CD4-positive, alpha-beta memory T cell (primary cell): ENCODE results near the gene AKT3. TPM values are rescaled to one million over a fixed set of nuclear protein-coding genes. Genes with fewer than 3 reads are reported as not detected.
A peak's percentile ranks its signal among the peaks of the same experiment; 100 is the strongest.
"Not testable (repeated sequence)": the region's sequence is repeated elsewhere in the genome, so short reads cannot be mapped to it uniquely, and the experiment has no call there.

Experiments used
- CTCF ChIA-PET: fragments of 350-600 bp; sonication (Branson Sonifier 250); formaldehyde crosslinking; loops from one replicate; lab custom pipeline; 2021; ENCODE audit warnings: inconsistent platforms; ENCODE audit not compliant: partially characterized antibody; lab: Charles Lee
- POLR2A ChIA-PET: fragments of 350-600 bp; sonication (Branson Sonifier 250); formaldehyde crosslinking; loops from one replicate; lab custom pipeline; 2021; ENCODE audit not compliant: partially characterized antibody; lab: Charles Lee
- DNase-seq, 5 donors: peaks; one replicate each; pipeline versions ENCODE4 v3.0.0 to v3.0.0-alpha.2; 2020 to 2022; ENCODE audit warnings: mixed read lengths in 1 of 5
- H3K27ac ChIP-seq: one replicate; pipeline ENCODE4 v1.7.0; 2013; ENCODE audit warnings: low read depth, low read length
- H3K27me3 ChIP-seq: 2 replicates; pipeline ENCODE4 v1.7.0; 2013; ENCODE audit warnings: mild to moderate bottlenecking, low read length, moderate library complexity; ENCODE audit not compliant: insufficient read depth
- H3K36me3 ChIP-seq: 2 replicates; pipeline ENCODE4 v1.7.0; 2013; ENCODE audit warnings: mild to moderate bottlenecking, low read length, moderate library complexity; ENCODE audit not compliant: insufficient read depth
- H3K4me1 ChIP-seq: 2 replicates; pipeline ENCODE4 v1.7.0; 2013; ENCODE audit warnings: mild to moderate bottlenecking, low read length, moderate library complexity; ENCODE audit not compliant: insufficient read depth
- H3K4me3 ChIP-seq, 2 donors: one replicate each; pipeline ENCODE4 v1.7.0; 2013; ENCODE audit warnings: low read length in 2 of 2, mild to moderate bottlenecking in 1 of 2
- H3K9me3 ChIP-seq, 2 donors: one replicate each; pipeline ENCODE4 v1.7.0; 2013; ENCODE audit warnings: low read length in 2 of 2, control low read depth in 1 of 2; ENCODE audit not compliant: control insufficient read depth in 1 of 2
- H3K27ac Mint-ChIP-seq, 7 donors: one replicate each; pipeline ENCODE4 v1.8.0; 2020 to 2021; ENCODE audit warnings: mixed read lengths in 7 of 7, mild to moderate bottlenecking in 6 of 7, inconsistent platforms in 3 of 7, moderate library complexity in 3 of 7
- H3K27me3 Mint-ChIP-seq, 2 donors: one replicate each; pipeline ENCODE4 v1.8.0; 2020 to 2021; ENCODE audit warnings: mixed read lengths in 2 of 2
- H3K36me3 Mint-ChIP-seq, 2 donors: one replicate each; pipeline ENCODE4 v1.8.0; 2020 to 2021; ENCODE audit warnings: mixed read lengths in 2 of 2, inconsistent platforms in 1 of 2, mild to moderate bottlenecking in 1 of 2
- H3K4me1 Mint-ChIP-seq, 4 donors: one replicate each; pipeline ENCODE4 v1.8.0; 2020 to 2021; ENCODE audit warnings: mixed read lengths in 4 of 4, mild to moderate bottlenecking in 1 of 4
- H3K4me3 Mint-ChIP-seq, 8 donors: one replicate each; pipeline ENCODE4 v1.8.0; 2020 to 2021; ENCODE audit warnings: mixed read lengths in 8 of 8, mild to moderate bottlenecking in 7 of 8, moderate library complexity in 6 of 8, inconsistent platforms in 3 of 8
- H3K9me3 Mint-ChIP-seq, 8 donors: one replicate each; pipeline ENCODE4 v1.8.0; 2020 to 2021; ENCODE audit warnings: mixed read lengths in 8 of 8, mild to moderate bottlenecking in 5 of 8, inconsistent platforms in 3 of 8, moderate library complexity in 1 of 8
- intact Hi-C: fragments of 100-400 bp; cut with micrococcal nuclease; formaldehyde crosslinking; loops from one replicate; pipeline ENCODE4 v1.15.1; 2023
- polyA plus RNA-seq, 2 donors: library from polyadenylated mRNA; unstranded; fragments of 300-500 nt; fragmentation: Illumina TruSeq; gene quantifications; one replicate each; pipeline ENCODE4 v1.2.3, GENCODE V29; 2021
- total RNA-seq, 2 experiments: library from RNA; stranded (reverse); gene quantifications; one replicate each; pipeline ENCODE4 v1.2.3, GENCODE V29; 2021

AKT3 gene
- total and polyA plus RNA-seq, 4 experiments from 2014 or later = 0.56 to 152 (median 77.1) TPM

- Mint-ChIP-seq H3K27ac (peak overlapping the region in 1 of 7 donors; percentile 14), H3K4me1 (peaks cover 5 to 9% (median 7%) of the 10 kb centered on the region in 4 donors), H3K36me3 (peaks cover 44 to 56% of the 10 kb centered on the region in 2 donors), H3K4me3 (no peak overlapping the region), H3K27me3 (no peaks in the 10 kb centered on the region), H3K9me3 (peaks cover 0 to 2% (median 0%) of the 10 kb centered on the region in 8 donors)
- ChIA-PET POLR2A (no interaction called here), CTCF (no interaction called here)
- no peak for DNase-seq
- Histone ChIP-seq H3K27ac (no peak overlapping the region), H3K36me3 (peaks cover 2% of the 10 kb centered on the region), H3K4me3 (no peak overlapping the region), H3K27me3 (no peaks in the 10 kb centered on the region), H3K4me1 (no peaks in the 10 kb centered on the region), H3K9me3 (no peaks in the 10 kb centered on the region)
- intact Hi-C loops = no loop called here
Measured at GRCh38 chr1:243657793-243658192, 192.2 kb downstream of the AKT3 start.

GRCh38 chr1:243649530-243649929 is 200.5 kb downstream of the AKT3 start:
- H3K36me3 Mint-ChIP-seq = peaks cover 44 to 70% of the 10 kb centered on the region in 2 donors

GRCh38 chr1:243646841-243647240 is 203.2 kb downstream of the AKT3 start:
- H3K36me3 Mint-ChIP-seq = peaks cover 51 to 64% of the 10 kb centered on the region in 2 donors
- CTCF ChIA-PET = no interaction called here
- no peaks in the 10 kb centered on the region for H3K27me3 ChIP-seq

More at GRCh38 chr1:243649530-243649929, 200.5 kb downstream of the AKT3 start:
- H3K36me3 ChIP-seq, DNase-seq, intact Hi-C loops, CTCF ChIA-PET, H3K4me3 Mint-ChIP-seq, H3K27me3 ChIP-seq, H3K9me3 ChIP-seq, H3K27me3 Mint-ChIP-seq, H3K27ac ChIP-seq, H3K4me3 ChIP-seq, POLR2A ChIA-PET, H3K27ac Mint-ChIP-seq, H3K4me1 ChIP-seq: not testable (repeated sequence)
- Mint-ChIP-seq H3K9me3 (peaks cover 0 to 16% (median 7%) of the 10 kb centered on the region in 8 donors), H3K4me1 (peaks cover 0 to 10% (median 4%) of the 10 kb centered on the region in 4 donors)

GRCh38 chr1:243645281-243645680 is 204.8 kb downstream of the AKT3 start:
- CTCF ChIA-PET = no interaction called here
- H3K27ac Mint-ChIP-seq = no peak overlapping the region
- intact Hi-C loops = no loop called here
- no peak overlapping the region for H3K4me3 Mint-ChIP-seq
- H3K9me3 Mint-ChIP-seq = peaks cover 0 to 6% (median 2%) of the 10 kb centered on the region in 8 donors
- no peak for DNase-seq
- H3K36me3 Mint-ChIP-seq = peaks cover 42 to 60% of the 10 kb centered on the region in 2 donors
- Histone ChIP-seq H3K27me3 (no peaks in the 10 kb centered on the region), H3K4me3 (no peak overlapping the region), H3K9me3 (no peaks in the 10 kb centered on the region), H3K4me1 (no peaks in the 10 kb centered on the region), H3K27ac (no peak overlapping the region), H3K36me3 (peaks cover 8% of the 10 kb centered on the region)
- no peaks in the 10 kb centered on the region for H3K27me3 Mint-ChIP-seq
- POLR2A ChIA-PET = interaction anchor here (1.5 kb wide), 1 partner anchor 402 kb away, joined by 3 read pairs; no protein-coding TSS in a partner anchor
- H3K4me1 Mint-ChIP-seq = peaks cover 0 to 8% (median 5%) of the 10 kb centered on the region in 4 donors

More at GRCh38 chr1:243646841-243647240, 203.2 kb downstream of the AKT3 start:
- Histone ChIP-seq H3K4me3 (no peak overlapping the region), H3K36me3 (peaks cover 4% of the 10 kb centered on the region), H3K27ac (no peak overlapping the region), H3K4me1 (no peaks in the 10 kb centered on the region), H3K9me3 (no peaks in the 10 kb centered on the region)
- H3K9me3 Mint-ChIP-seq = peaks cover 0 to 16% (median 6%) of the 10 kb centered on the region in 8 donors
- DNase-seq = no peak
- no peak overlapping the region for H3K4me3 Mint-ChIP-seq
- H3K4me1 Mint-ChIP-seq = peaks cover 0 to 8% (median 1%) of the 10 kb centered on the region in 4 donors
- intact Hi-C loops = no loop called here
- no peaks in the 10 kb centered on the region for H3K27me3 Mint-ChIP-seq
- POLR2A ChIA-PET = no interaction called here
- H3K27ac Mint-ChIP-seq = no peak overlapping the region

- no peaks in the 10 kb centered on the region for H3K9me3 ChIP-seq
- intact Hi-C loops = no loop called here
- Mint-ChIP-seq H3K4me3 (no peak overlapping the region), H3K36me3 (peaks cover 56 to 66% of the 10 kb centered on the region in 2 donors), H3K27me3 (no peaks in the 10 kb centered on the region), H3K9me3 (peaks cover 0 to 15% (median 4%) of the 10 kb centered on the region in 8 donors), H3K27ac (no peak overlapping the region), H3K4me1 (peaks cover 3 to 19% (median 11%) of the 10 kb centered on the region in 4 donors)
- no peaks in the 10 kb centered on the region for H3K4me1 ChIP-seq
- no peaks in the 10 kb centered on the region for H3K27me3 ChIP-seq
- POLR2A ChIA-PET = no interaction called here
- CTCF ChIA-PET = no interaction called here
- no peak overlapping the region for H3K27ac ChIP-seq
- H3K4me3 ChIP-seq = no peak overlapping the region
- peaks cover 8% of the 10 kb centered on the region for H3K36me3 ChIP-seq
- DNase-seq = no peak
Measured at GRCh38 chr1:243642936-243643335, 207.1 kb downstream of the AKT3 start.

- no peak overlapping the region for H3K4me3 ChIP-seq
- H3K4me3 Mint-ChIP-seq = no peak overlapping the region
- no peaks in the 10 kb centered on the region for H3K27me3 Mint-ChIP-seq
- H3K27ac Mint-ChIP-seq = peak overlapping the region in 1 of 7 donors; percentile 7
- H3K27me3 ChIP-seq = no peaks in the 10 kb centered on the region
- H3K36me3 ChIP-seq = peaks cover 4% of the 10 kb centered on the region
- peaks cover 4 to 22% (median 11%) of the 10 kb centered on the region in 4 donors for H3K4me1 Mint-ChIP-seq
- CTCF ChIA-PET = no interaction called here
- peaks cover 0 to 15% (median 3%) of the 10 kb centered on the region in 8 donors for H3K9me3 Mint-ChIP-seq
- no peaks in the 10 kb centered on the region for H3K4me1 ChIP-seq
- intact Hi-C loops = loop anchor here (5.0 kb wide), 1 partner anchor 42 kb away; no protein-coding TSS in a partner anchor
- no peak overlapping the region for H3K27ac ChIP-seq
- peaks cover 49 to 61% of the 10 kb centered on the region in 2 donors for H3K36me3 Mint-ChIP-seq
- no peak for DNase-seq
- POLR2A ChIA-PET = no interaction called here
- no peaks in the 10 kb centered on the region for H3K9me3 ChIP-seq
Measured at GRCh38 chr1:243639027-243639658, 210.9 kb downstream of the AKT3 start.

- H3K27me3 Mint-ChIP-seq = no peaks in the 10 kb centered on the region
- H3K9me3 Mint-ChIP-seq = peaks cover 0 to 15% (median 3%) of the 10 kb centered on the region in 8 donors
- no peak overlapping the region for H3K4me3 ChIP-seq
- H3K27ac ChIP-seq = no peak overlapping the region
- no peaks in the 10 kb centered on the region for H3K4me1 ChIP-seq
- H3K4me1 Mint-ChIP-seq = peaks cover 3 to 22% (median 11%) of the 10 kb centered on the region in 4 donors
- no peak for DNase-seq
- H3K36me3 Mint-ChIP-seq = peaks cover 51 to 65% of the 10 kb centered on the region in 2 donors
- POLR2A ChIA-PET = no interaction called here
- intact Hi-C loops = loop anchor here (5.0 kb wide), 1 partner anchor 41 kb away; no protein-coding TSS in a partner anchor
- H3K27me3 ChIP-seq = no peaks in the 10 kb centered on the region
- peak overlapping the region in 3 of 7 donors; percentile 1 to 48 (median 13) for H3K27ac Mint-ChIP-seq
- H3K9me3 ChIP-seq = no peaks in the 10 kb centered on the region
- H3K4me3 Mint-ChIP-seq = peak overlapping the region in 2 of 8 donors; percentile 20 to 37
- peaks cover 4% of the 10 kb centered on the region for H3K36me3 ChIP-seq
- CTCF ChIA-PET = no interaction called here
Measured at GRCh38 chr1:243638186-243638585, 211.9 kb downstream of the AKT3 start.
